GM19239 (cell line): Measurements from ENCODE around the gene GRID1.

Experiments
- DNase-seq: peaks from one replicate; pipeline ENCODE4 v3.0.0; 2011; ENCODE audit warnings: low spot score; ENCODE audit not compliant: insufficient read length
- FAIRE-seq: peaks from 2 replicates; lab custom pipeline; 2011; peaks lifted over from hg19 to GRCh38; lab: Jason Lieb, UNC

Gene GRID1

DNA sequence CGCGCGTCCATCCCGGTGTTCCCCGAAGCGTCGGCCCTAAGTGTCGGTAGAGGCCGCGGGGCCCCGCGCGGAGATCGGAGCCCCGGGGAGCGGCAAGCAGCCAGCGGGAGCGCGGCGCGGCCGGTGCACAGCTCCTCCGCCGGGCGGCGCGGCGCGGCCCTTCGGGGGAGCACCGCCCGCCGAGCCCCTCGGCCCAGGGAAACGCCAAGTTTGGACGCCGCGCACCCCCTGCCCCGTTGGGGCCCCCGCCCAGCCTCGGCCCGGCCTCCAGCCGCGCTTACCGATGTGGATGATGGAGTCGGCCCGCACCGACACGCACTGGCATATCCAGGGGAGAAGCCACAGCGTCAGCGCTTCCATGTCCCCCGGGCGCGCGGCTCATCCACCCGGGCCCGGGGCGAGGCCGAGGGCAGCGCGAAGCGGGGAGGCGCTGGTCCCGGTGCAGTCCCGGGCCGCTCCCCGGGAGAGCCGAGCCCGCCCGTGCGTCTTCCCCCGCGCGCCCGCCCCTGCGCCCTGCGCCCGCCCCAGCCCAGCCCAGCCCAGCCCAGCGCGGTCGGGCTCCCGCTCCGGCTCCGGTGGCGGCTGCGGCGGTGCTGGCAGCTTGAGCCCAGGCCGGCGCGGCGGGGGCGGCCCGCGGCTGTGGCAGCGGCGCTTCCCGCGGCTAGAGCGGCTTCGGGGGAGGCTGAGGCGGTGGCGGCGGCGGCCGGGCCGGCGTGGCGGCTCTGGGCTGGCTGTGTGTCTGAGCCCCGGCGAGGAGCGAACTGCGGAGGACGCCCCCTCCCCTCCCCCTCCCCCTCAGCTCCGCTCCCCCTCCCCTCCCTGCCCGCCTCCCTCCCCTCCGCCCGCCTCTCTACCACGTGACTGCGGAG is at the start of gene GRID1:
GRID1 (minus strand) TSS at position 763 of the 869 bp plus-strand sequence.
- FAIRE-seq: no peak
- peak; percentile 51 for DNase-seq

GRCh38 chr10:86415583-86415982 is 49.0 kb upstream of the GRID1 start:
- DNase-seq (no peak), FAIRE-seq (no peak)

GRCh38 chr10:86415116-86415515 is 48.5 kb upstream of the GRID1 start:
- no peak for FAIRE-seq
- no peak for DNase-seq

DNA sequence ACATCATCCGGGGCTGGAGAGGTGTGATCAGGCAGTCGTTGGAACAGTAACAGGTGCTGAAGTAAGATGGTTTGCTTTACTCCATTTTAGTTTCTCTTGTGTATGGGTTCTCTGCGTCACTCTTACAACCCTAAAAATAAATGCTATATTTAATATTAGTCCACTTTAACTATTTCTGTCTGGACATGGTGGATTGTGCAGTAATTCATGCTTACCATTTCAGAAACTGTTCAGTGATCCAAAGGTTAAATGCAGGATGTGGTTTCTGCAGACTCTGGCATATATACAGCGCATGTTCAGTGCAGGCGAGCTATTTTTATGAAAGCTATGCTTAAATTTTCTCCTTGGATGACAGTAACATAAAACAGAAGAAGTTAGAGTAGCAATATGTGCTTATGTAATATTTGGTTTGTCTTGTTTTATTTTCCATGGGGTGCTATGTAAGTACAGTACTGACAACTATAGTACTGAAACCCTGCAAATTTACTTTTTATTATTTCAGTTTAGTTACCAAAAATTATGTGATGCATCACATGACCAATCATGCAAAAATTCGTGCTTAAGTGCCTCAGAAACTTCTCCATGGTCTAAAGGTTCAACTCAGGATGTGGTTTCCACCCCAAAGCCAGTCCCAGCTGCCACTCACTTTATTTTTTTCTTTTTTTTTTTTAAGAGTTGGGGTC is 46.6 kb upstream of the GRID1 start:
- FAIRE-seq (peak; percentile 97), DNase-seq (peak; percentile 29)

GRCh38 chr10:86411852-86412560 is 45.4 kb upstream of the GRID1 start:
- FAIRE-seq (peak; percentile 62), DNase-seq (no peak)

DNA sequence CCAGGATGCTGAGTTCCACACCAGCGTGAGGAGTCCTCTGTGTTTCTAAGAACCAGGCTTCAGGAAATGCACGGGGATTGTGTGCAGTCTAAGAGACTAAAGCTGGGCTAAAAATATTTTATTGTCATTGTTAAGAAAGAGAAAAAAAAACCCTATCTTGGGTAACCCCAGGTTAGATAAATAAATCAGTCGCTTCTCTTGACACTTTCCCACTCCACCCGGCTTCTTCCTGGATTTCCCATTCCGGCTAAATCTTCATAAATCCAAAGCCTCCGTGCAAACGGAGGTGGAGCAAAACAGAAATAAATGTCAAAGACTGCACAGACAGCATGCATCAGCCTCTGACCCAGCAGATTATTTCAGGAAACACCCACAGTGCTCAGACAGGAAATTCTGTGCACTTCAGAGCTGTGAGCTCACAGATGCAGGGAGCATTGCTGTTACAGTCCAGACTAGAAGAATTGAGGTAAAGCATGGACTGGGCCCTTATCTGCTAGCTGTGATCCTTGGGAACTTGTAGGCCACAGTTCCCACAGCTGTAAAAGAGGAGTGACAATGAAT is 44.8 kb upstream of the GRID1 start:
- DNase-seq (no peak), FAIRE-seq (peak; percentile 99)

DNA sequence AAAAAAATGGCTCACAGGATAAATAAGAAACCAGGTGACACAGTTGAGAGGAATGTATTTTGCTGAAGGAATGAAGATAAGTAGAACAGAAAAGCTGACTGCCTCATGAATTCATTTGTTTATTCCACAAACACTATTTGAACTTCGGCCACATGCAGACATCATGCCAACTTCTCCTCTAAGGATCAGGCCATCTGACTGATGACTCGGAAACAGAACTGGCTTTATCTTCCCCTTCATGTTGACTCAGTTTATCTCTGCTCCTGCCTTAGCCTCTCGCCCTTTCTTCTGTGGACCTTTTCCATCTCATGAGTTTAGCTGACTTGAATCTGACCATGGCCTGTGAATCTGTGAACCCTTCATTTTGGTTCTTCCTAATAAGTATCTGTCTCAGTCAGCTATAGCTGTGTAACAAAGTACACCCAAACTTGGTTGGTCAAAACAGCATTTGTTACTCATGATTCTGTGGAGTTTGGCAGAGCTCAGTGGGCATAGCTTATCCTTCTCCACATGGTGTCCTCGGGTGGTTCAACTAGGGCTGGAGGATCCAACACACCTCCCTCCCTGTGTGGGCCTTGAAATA is 44.0 kb upstream of the GRID1 start:
- FAIRE-seq (peak; percentile 71), DNase-seq (no peak)

GRCh38 chr10:86409183-86409582 is 42.6 kb upstream of the GRID1 start:
- FAIRE-seq (peak; percentile 31), DNase-seq (no peak)

GRCh38 chr10:86403183-86403797 is 36.7 kb upstream of the GRID1 start:
- FAIRE-seq (no peak), DNase-seq (no peak)

- no peak for DNase-seq
Measured at GRCh38 chr10:86402283-86402941, 35.8 kb upstream of the GRID1 start.

DNA sequence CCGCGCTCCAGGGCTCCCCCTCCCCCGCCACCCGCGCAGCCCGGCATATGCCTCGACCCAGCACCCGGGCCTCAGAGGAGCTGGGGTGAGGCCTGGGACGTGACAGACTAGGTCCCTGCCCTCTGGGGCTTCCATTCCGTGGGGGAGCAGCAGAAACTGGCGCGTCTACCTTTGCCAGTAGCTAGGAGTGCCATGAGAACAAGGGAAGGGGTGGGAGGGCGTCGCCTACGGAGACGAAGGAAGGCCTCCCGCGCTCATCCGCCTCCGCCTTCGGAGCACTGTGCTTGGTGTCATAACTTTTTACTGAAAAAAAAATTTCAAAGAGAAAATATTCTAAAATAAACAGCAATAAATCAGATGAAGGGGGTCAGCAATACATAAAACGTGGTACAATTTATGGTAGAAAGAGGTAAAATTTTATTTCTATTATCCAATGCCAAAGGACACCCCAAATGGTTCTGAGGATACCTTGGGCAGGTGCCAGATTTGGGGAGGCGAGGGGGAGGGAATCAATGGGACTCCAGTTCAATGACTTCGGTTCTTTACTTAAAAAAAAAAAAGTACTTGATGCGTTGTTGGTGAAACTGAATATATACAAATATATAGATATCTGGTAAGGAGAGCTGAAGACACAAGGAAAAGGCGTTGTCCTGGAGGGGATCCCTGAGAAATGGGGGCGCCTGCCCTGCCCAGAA is 35.1 kb upstream of the GRID1 start:
- DNase-seq (no peak), FAIRE-seq (no peak)

More at GRCh38 chr10:86402283-86402941, 35.8 kb upstream of the GRID1 start:
- no peak for FAIRE-seq

DNA sequence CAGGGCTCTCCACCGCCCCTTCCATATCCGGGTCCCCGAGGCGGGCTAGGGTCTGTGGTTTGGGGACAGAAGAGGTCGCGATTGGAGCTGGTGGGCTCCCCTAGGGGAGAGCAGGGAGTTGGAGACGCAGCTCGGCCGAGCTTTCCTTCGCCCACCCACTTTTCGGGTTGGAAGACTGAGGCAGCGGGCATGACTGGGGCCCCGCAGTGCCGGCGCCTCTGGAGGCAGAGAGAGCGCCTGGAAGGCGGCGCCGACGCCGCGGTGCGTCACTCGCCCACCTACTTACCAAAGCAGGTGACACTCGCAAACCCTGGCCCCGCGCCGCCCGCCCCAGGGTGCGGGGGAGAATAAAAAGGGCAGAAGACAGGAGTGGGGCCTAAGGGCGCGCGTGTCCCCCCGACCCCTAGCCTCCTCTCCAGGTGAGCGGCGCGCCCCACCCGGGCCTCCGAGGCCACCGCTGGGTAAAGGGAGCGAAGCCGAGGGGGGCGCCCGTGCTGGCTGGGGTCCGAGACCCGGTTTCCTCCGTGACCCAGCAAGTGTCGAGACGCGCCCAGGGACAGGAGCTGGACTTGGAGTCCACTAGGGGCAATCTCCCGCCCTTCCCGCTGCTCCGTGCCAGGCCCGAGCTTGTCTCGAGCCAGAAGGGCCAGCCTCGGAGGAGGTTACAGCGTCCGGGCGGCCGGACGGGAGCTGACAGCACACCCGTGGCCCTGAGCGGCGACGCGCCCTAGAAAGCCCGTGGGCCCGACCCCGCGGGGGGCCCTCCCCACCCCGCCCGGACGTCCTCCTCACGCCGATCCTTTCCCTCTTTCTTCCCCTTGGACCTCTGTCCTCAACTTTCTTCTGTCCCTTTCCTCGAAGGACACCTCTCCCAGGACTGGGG is 34.4 kb upstream of the GRID1 start:
- no peak for FAIRE-seq
- no peak for DNase-seq

DNA sequence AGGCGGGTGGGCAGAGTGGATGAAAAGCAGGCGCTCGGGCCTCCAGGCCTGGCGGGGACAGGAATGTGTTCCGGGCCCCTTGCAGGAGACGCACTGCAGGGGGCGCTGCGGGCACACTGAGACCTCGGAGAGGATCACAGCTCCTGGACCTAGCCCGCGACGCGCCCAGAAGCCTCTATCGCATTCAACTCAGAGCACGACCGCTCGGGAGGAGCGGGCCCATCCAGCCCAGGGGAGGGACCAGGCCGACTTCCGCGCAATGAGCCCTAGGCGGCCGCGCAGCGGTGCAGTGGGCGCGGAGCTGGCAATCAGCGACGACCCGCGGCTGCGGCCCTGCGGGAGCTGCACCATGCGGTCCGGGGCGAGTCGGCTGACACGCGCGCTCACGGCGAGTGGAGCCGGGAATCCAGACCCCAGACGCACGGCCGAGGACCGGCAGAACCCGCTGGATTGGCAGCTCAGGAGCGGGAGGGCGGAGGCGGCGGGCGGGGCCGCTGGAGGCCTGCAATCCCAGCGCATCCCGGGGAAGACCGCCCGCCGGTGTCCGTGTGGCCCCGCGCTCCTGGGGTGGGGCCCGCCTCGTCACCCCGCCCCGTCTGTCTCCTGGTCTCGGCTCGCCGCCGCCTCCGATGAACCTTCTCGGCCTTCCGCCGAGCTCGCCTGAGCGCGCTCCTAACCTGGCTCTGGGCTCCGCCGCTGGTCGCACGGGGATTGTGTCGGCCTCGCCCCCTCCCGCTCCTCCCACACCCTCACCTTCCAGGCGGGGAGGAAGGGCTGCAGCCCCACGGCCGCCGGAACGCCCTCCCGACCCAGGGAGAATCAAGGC is 33.5 kb upstream of the GRID1 start:
- FAIRE-seq (peak; percentile 91), DNase-seq (peak; percentile 76)

DNA sequence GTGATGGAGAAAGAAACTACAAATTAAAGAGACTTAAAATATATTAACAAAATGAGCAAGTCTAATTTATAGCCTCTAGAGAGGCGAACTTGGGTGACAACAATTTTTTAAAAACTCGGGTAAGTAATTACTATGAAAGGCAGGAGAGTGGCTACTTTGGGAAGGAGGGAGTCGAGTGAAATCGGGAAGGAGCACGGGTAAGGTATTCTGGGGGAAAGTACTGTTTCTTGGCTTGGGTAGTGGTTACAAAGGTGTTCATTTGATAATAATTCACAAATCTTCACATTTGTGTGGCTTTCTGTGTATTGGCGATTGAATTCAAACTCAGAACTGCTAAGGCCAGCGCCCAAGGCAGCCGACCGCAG is 32.9 kb upstream of the GRID1 start:
- DNase-seq (no peak), FAIRE-seq (no peak)

DNA sequence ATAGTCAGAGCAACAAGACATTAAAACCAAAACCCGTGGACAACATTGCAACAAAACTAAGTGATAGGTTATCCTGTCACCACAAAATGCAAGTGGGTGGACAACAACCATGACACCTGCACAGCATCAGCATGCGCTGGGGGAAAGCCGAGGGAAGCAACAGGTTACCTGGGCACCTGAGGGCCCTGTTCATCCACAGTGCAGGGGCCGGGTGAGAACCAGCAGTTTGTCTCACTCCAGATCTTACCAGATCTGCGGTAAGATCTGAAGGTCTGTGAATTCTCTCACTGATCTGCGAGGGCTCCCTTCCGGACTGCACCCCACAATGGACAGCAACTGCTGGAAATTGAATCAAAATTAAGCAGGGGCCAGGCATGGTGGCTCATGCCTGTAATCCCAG is 30.5 kb upstream of the GRID1 start:
- DNase-seq (no peak), FAIRE-seq (no peak)

DNA sequence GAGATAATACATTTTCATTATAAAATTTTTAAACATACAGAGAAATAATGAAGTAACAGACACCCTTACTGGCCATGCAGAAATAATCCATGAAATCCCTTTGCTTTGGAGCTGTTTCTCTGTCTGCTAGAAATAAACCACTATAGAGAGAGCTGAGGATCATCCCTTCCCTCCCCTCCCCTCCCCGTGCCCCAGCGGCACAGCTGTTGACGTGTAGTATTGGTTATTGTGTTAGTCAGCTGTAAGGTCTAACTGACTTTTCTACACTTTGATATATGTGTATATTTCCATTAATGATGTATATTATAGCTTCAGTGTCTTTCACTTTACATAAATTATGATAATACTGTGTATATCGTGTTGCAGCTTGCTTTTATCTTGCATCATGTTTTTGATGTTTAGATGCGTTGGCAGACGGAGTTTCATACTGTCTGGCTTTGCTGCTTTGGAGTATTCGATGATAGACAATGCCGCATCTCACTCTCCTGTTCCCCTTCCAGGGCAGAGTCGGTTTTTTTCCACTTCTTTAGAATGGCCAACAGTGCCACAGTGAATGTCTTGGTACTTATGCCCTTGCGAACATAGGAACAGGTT is 27.4 kb upstream of the GRID1 start:
- no peak for FAIRE-seq
- no peak for DNase-seq

GRCh38 chr10:86393362-86393761 is 26.8 kb upstream of the GRID1 start:
- FAIRE-seq (peak; percentile 57), DNase-seq (no peak)
